ENCODE data around the gene SHH. TPM values are rescaled to one million over a fixed set of nuclear protein-coding genes. Genes with fewer than 3 reads are reported as not detected.

The SHH gene
- total RNA-seq (2014; rRNA removed; shearing (Covaris generic)) (not detected in 2 replicates), polyA plus RNA-seq (2016; fragmentation: Nextera tagmentation; extraction: Ambion mirVana) (not detected in 2 replicates)
- long read RNA-seq, result 0 reads

GRCh38 chr7:155811895-155812761, at the start of gene SHH:
Gene SHH (minus strand): TSS chr7:155812463. CDS start chr7:155812122, 341 bp downstream.
- Mint-ChIP-seq H3K4me3 (peak within 1 kb of the TSS; percentile 67), H3K27me3 (ENCODE audit: insufficient read depth, low read depth, poor library complexity) (peaks cover 86% of the 10 kb centered on the region), H3K36me3 (ENCODE audit: low read depth) (no peaks in the 10 kb centered on the region), H3K27ac (no peak within 1 kb of the TSS), H3K9me3 (peaks cover 3% of the 10 kb centered on the region), H3K4me1 (peaks cover 57% of the 10 kb centered on the region)
- peaks cover 82% of the 10 kb centered on the region for H3K27me3 ChIP-seq (ENCODE audit: insufficient read depth)
- no peaks in the 10 kb centered on the region for H3K36me3 ChIP-seq (ENCODE audit: insufficient read depth)
- H3K4me1 ChIP-seq (ENCODE audit: insufficient read depth), result peaks cover 34% of the 10 kb centered on the region
- H2AFZ ChIP-seq, result no peak within 1 kb of the TSS
- no peaks in the 10 kb centered on the region for H3F3A ChIP-seq (replicated peaks; ENCODE audit: low read depth)
- ATAC-seq, result no peak
- peaks cover 10% of the 10 kb centered on the region; the same call in 1 of the 2 replicates for H4K20me1 ChIP-seq (replicated peaks; ENCODE audit: insufficient read depth)
- H3K9me2 ChIP-seq (ENCODE audit: insufficient read depth), result no peaks in the 10 kb centered on the region
- TF ChIP-seq ZNF114 (CRISPR knock-in tag; IDR thresholded peaks at IDR 0.05) (no peak), NANOG (IDR thresholded peaks at IDR 0.05; ENCODE audit: borderline replicate concordance) (no peak), CREB1 (CRISPR knock-in tag; IDR thresholded peaks at IDR 0.05; ENCODE audit: low read depth) (no peak), CTCF (conservative IDR thresholded peaks at IDR 0.05; ENCODE audit: low read depth in 2 of 2) (no peak), ZNF331 (CRISPR knock-in tag; IDR thresholded peaks at IDR 0.05; ENCODE audit: low read depth) (no peak), EZH2phosphoT487 (IDR thresholded peaks at IDR 0.05; ENCODE audit: unreplicated experiment) (peak; percentile 79), EZH2 (IDR thresholded peaks at IDR 0.05; ENCODE audit: low read depth, unreplicated experiment) (peak; percentile 83), POLR2AphosphoS5 (IDR thresholded peaks at IDR 0.05; ENCODE audit: low read depth) (no peak), STAT1 (IDR thresholded peaks at IDR 0.05; ENCODE audit: unreplicated experiment) (no peak), REST (IDR thresholded peaks at IDR 0.05; ENCODE audit: unreplicated experiment) (no peak), ZNF462 (CRISPR knock-in tag; IDR thresholded peaks at IDR 0.05) (no peak), JUNB (IDR thresholded peaks at IDR 0.05; ENCODE audit: unreplicated experiment) (no peak)
- no peaks in the 10 kb centered on the region for H3K79me2 ChIP-seq (replicated peaks; ENCODE audit: insufficient read depth)
- H3K4me3 ChIP-seq, result peak within 1 kb of the TSS; percentile 55
- H3K4me2 ChIP-seq, result peak within 1 kb of the TSS; percentile 80
- peak; percentile 46 for DNase-seq (ENCODE audit: low spot score)
- H3K27ac ChIP-seq (ENCODE audit: low read depth), result no peak within 1 kb of the TSS

Data from GM23338 (cell line).